ENCODE data around the gene CLOCK.

The CLOCK gene

DNA sequence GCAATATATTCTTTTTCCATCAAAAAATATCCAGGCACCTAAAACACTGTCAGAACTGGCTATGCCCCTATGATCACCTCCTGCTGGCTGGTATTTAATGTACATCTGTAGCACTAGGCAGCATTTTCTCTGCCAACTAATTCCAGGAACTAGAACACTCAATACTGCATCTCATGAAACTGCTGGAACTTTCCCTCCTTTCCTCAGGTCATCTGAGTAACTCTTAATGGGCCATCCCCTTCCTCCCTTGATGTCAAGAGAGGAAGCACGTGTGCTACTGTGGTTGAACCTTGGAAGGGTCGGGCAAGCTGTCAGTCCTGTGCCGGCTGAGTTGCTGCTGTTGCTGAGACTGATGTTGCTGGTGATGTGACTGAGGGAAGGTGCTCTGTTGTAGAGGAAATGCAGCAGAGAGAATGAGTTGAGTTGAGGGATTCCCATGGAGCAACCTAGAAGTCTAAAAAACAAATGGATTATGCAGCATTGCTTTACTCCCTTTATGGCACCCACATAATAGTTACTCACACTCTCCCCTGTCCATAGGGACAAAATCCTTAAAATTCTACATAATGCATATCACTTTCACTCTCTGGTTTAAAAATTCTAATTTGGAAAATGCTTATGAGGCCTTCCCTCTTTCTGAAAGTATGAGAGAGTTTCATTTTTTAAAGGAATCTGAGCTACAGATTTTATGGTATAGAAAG lies 111.4 kb downstream of the CLOCK start:
- no peak overlapping the region for H3K4me3 ChIP-seq (ENCODE audit: low read depth, low read length)
- DNase-seq (ENCODE audit: low read depth, low spot score), result peak; percentile 25
- TF ChIP-seq, protein P1, sequence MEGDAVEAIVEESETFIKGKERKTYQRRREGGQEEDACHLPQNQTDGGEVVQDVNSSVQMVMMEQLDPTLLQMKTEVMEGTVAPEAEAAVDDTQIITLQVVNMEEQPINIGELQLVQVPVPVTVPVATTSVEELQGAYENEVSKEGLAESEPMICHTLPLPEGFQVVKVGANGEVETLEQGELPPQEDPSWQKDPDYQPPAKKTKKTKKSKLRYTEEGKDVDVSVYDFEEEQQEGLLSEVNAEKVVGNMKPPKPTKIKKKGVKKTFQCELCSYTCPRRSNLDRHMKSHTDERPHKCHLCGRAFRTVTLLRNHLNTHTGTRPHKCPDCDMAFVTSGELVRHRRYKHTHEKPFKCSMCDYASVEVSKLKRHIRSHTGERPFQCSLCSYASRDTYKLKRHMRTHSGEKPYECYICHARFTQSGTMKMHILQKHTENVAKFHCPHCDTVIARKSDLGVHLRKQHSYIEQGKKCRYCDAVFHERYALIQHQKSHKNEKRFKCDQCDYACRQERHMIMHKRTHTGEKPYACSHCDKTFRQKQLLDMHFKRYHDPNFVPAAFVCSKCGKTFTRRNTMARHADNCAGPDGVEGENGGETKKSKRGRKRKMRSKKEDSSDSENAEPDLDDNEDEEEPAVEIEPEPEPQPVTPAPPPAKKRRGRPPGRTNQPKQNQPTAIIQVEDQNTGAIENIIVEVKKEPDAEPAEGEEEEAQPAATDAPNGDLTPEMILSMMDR (IDR thresholded peaks at IDR 0.05; ENCODE audit: low read depth, low read length), result peak; percentile 25
- in situ Hi-C loops (cut with HindIII; ENCODE audit: low sequenced_read_pairs), result no loop called here

DNA sequence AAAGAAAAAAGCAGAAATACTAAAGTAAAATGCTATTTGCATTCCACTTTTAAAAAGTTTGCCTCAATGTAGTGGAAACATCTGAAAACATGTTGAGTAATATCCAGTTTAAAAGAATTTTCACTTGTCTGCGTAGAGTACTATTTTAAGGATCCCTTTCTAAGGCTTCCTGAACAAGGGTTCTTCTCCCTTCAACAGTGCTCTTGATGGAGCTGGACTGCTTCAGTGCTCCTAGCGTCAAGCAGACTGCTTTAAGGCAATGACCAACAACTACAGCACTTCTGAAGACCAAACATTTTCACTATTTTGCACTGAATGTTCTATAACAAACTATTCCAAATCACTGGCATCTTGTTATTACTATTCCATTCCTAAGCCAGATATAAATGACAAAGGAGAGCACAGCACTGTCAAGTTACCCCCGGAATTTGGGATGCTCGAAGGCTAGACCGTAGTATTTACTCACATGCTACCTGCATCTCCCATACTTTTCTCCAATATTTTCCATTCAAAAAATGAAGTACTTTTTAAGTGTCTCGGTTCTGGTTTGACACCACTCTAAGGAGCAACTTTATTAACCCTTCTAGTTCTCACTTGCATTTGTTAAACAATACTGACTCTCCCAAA lies 114.9 kb downstream of the CLOCK start:
- TF ChIP-seq, protein P1 (IDR thresholded peaks at IDR 0.05; ENCODE audit: low read depth, low read length), result no peak
- DNase-seq (ENCODE audit: low read depth, low spot score), result no peak
- in situ Hi-C loops (cut with HindIII; ENCODE audit: low sequenced_read_pairs), result no loop called here
- H3K4me3 ChIP-seq (ENCODE audit: low read depth, low read length), result no peak overlapping the region

DNA sequence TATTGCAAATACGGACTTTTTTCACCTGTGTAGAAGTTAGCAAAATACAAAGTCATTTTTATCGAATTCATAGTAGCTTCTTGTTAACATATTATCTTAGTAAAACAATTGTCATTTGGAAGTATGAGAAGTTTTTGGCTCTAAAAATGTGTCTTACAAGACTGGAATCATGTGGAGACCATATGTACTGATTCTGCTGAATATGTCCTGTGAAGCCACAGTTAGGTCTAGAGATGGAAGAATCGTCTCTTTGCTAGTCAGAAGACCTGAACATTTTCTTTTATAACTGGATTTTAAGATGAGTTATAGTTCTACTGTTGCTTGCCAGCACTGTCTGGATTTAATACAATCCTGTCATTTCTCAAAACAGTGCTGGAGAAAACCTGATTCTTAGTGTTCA lies 121.9 kb downstream of the CLOCK start:
- TF ChIP-seq, protein P1 (IDR thresholded peaks at IDR 0.05; ENCODE audit: low read depth, low read length), result no peak
- no peak overlapping the region for H3K4me3 ChIP-seq (ENCODE audit: low read depth, low read length)
- in situ Hi-C loops (cut with HindIII; ENCODE audit: low sequenced_read_pairs), result no loop called here
- DNase-seq (ENCODE audit: low read depth, low spot score), result no peak

DNA sequence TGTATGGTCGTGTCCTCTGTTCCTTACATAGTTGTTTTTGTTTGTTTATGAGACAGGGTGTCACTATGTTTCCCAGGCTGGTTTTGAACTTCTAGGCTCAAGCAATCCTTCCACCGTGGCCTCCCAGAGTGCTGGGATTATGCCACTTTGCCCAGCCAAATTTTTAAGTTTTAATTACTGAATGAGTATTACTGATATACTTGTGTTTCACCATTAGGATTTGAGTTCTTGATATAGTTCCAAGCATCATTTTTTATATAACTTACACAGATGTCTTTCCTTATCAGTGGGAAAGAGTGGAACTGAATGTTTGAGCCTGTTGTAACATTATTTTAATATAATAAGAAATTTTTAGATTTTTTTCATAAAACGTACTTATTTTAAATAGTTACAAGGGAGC lies 130.5 kb downstream of the CLOCK start:
- DNase-seq (ENCODE audit: low read depth, low spot score), result no peak
- in situ Hi-C loops (cut with HindIII; ENCODE audit: low sequenced_read_pairs), result no loop called here
- TF ChIP-seq, protein P1 (IDR thresholded peaks at IDR 0.05; ENCODE audit: low read depth, low read length), result no peak
- no peak overlapping the region for H3K4me3 ChIP-seq (ENCODE audit: low read depth, low read length)

DNA sequence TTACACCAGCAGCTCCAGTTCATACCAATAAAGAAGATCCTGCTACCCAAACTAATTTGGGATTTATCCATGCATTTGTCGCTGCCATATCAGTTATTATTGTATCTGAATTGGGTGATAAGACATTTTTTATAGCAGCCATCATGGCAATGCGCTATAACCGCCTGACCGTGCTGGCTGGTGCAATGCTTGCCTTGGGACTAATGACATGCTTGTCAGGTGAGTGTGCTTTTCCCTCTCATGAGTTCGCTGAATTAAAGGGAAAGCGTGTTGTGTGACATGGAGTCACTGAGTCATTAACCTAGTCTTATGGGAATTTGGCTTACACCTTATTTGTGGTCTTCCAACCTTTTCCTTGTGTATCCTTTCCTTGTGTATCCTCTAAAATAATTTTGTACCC lies 135.1 kb downstream of the CLOCK start:
- in situ Hi-C loops (cut with HindIII; ENCODE audit: low sequenced_read_pairs), result no loop called here
- no peak for DNase-seq (ENCODE audit: low read depth, low spot score)
- TF ChIP-seq, protein P1 (IDR thresholded peaks at IDR 0.05; ENCODE audit: low read depth, low read length), result no peak
- H3K4me3 ChIP-seq (ENCODE audit: low read depth, low read length), result no peak overlapping the region

DNA sequence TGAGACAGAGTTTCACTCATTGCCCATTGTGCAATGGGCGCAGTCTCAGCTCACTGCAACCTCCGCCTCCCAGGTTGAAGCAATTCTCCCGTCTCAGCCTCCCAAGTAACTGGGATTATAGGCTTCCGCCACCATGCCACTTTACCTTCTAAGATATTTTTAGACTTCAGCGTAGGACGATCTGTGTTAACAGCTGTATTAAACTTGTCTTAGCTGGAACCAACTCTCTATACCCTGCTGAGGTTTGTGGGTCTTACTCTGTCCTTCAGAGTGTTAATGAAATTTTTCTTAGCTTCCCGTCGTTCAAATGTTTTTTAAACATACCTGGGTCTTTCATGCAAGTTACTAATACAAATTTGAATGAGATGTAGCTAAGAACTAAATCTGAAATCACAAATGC lies 136.3 kb downstream of the CLOCK start:
- TF ChIP-seq, protein P1 (IDR thresholded peaks at IDR 0.05; ENCODE audit: low read depth, low read length), result no peak
- in situ Hi-C loops (cut with HindIII; ENCODE audit: low sequenced_read_pairs), result no loop called here
- DNase-seq (ENCODE audit: low read depth, low spot score), result no peak
- H3K4me3 ChIP-seq (ENCODE audit: low read depth, low read length), result no peak overlapping the region

Data from astrocyte of the spinal cord (primary cell).